Fibroblast of mammary gland (primary cell): ENCODE results near the gene UBA7.

Source experiments
- DNase-seq: peaks from one replicate; pipeline ENCODE4 v3.0.0-alpha.2; 2010; ENCODE audit warnings: low read depth
- H3K4me3 ChIP-seq: 2 replicates; pipeline ENCODE4 v1.5.1; 2011; ENCODE audit warnings: low read depth, mild to moderate bottlenecking, low read length, moderate library complexity; ENCODE audit not compliant: control insufficient read depth
- CTCF ChIP-seq: conservative IDR thresholded peaks from 2 replicates; pipeline ENCODE4 v1.5.1; 2011; ENCODE audit warnings: low read depth, low read length, inconsistent platforms; ENCODE audit not compliant: control insufficient read depth, insufficient read depth

UBA7 gene

GRCh38 chr3:49794431-49794830, 19.3 kb downstream of the UBA7 start:
- DNase-seq = no peak

GRCh38 chr3:49793486-49794085, 20.2 kb downstream of the UBA7 start:
- H3K4me3 ChIP-seq = no peak overlapping the region
- no peak for TF ChIP-seq CTCF
- DNase-seq = no peak

More at GRCh38 chr3:49794431-49794830, 19.3 kb downstream of the UBA7 start:
- no peak for TF ChIP-seq CTCF
- H3K4me3 ChIP-seq = no peak overlapping the region

- no peak for TF ChIP-seq CTCF
- DNase-seq = no peak
- no peak overlapping the region for H3K4me3 ChIP-seq
Measured at GRCh38 chr3:49792371-49793150, 21.2 kb downstream of the UBA7 start.

- no peak for TF ChIP-seq CTCF
- DNase-seq = no peak
- H3K4me3 ChIP-seq = no peak overlapping the region
Measured at GRCh38 chr3:49791571-49791970, 22.2 kb downstream of the UBA7 start.

- no peak for DNase-seq
- no peak overlapping the region for H3K4me3 ChIP-seq
- TF ChIP-seq CTCF = no peak
Measured at GRCh38 chr3:49790626-49791411, 22.9 kb downstream of the UBA7 start.

- H3K4me3 ChIP-seq = no peak overlapping the region
- no peak for TF ChIP-seq CTCF
- DNase-seq = no peak
Measured at GRCh38 chr3:49788056-49788455, 25.7 kb downstream of the UBA7 start.
